Activated T-cell treated with anti-CD3 and anti-CD28 coated beads, Interleukin-2, amount 50 U/mL, for 4 hours (primary cell): ENCODE data around the gene PLEKHF1. TPM values are rescaled to one million over a fixed set of nuclear protein-coding genes. Genes with fewer than 3 reads are reported as not detected.
"Not testable (repeated sequence)": the region's sequence is repeated elsewhere in the genome, so short reads cannot be mapped to it uniquely, and the experiment has no call there.

Experiments used
- ATAC-seq, 2 donors: fragments of 200-7000 bp; cut with Tn5 transposase; one replicate each; pipeline ENCODE4 v1.10.0; 2021
- DNase-seq: peaks from one replicate; pipeline ENCODE4 v3.0.0-alpha.2; 2020
- H3K27me3 Mint-ChIP-seq: one replicate; pipeline ENCODE4 v1.8.0; 2021; ENCODE audit warnings: low read depth, mixed read lengths
- H3K36me3 Mint-ChIP-seq: one replicate; pipeline ENCODE4 v1.8.0; 2022; ENCODE audit warnings: mixed read lengths; ENCODE audit not compliant: insufficient read depth
- H3K4me1 Mint-ChIP-seq: one replicate; pipeline ENCODE4 v1.8.0; 2021; ENCODE audit warnings: low read depth, mixed read lengths
- H3K4me3 Mint-ChIP-seq: one replicate; pipeline ENCODE4 v1.8.0; 2021; ENCODE audit warnings: mild to moderate bottlenecking, moderate library complexity, mixed read lengths
- H3K9me3 Mint-ChIP-seq: one replicate; pipeline ENCODE4 v1.8.0; 2021; ENCODE audit warnings: mixed read lengths
- total RNA-seq, 3 donors: library from RNA; stranded (reverse); gene quantifications; one replicate each; pipeline ENCODE4 v1.2.1, GENCODE V29; 2021

PLEKHF1 gene
- total RNA-seq, 3 donors from 2014 or later = 16.2 to 20.1 (median 18.4) TPM

GRCh38 chr19:29665826-29666577 lies 741 bp downstream of the PLEKHF1 start:
- no peaks in the 10 kb centered on the region for H3K9me3 Mint-ChIP-seq
- H3K27me3 Mint-ChIP-seq = no peaks in the 10 kb centered on the region
- H3K36me3 Mint-ChIP-seq = peaks cover 2% of the 10 kb centered on the region
- DNase-seq (no peak), ATAC-seq (peak; percentile 4 to 11)
- peak overlapping the region; percentile 84 for H3K4me3 Mint-ChIP-seq
- peaks cover 65% of the 10 kb centered on the region for H3K4me1 Mint-ChIP-seq

GRCh38 chr19:29666578-29667386 lies 1.5 kb downstream of the PLEKHF1 start:
- no peak for ATAC-seq
- Mint-ChIP-seq H3K27me3 (no peaks in the 10 kb centered on the region), H3K4me1 (peaks cover 68% of the 10 kb centered on the region), H3K36me3 (peaks cover 9% of the 10 kb centered on the region), H3K4me3 (peak overlapping the region; percentile 84), H3K9me3 (no peaks in the 10 kb centered on the region)
- DNase-seq = no peak

GRCh38 chr19:29667387-29667783 lies 2.1 kb downstream of the PLEKHF1 start:
- DNase-seq (no peak), ATAC-seq (no peak)
- Mint-ChIP-seq H3K4me1 (peaks cover 69% of the 10 kb centered on the region), H3K36me3 (peaks cover 11% of the 10 kb centered on the region), H3K27me3 (no peaks in the 10 kb centered on the region), H3K4me3 (peak overlapping the region; percentile 84), H3K9me3 (no peaks in the 10 kb centered on the region)

GRCh38 chr19:29667901-29668341 lies 2.7 kb downstream of the PLEKHF1 start:
- peak; percentile 44 for DNase-seq
- Mint-ChIP-seq H3K27me3 (no peaks in the 10 kb centered on the region), H3K36me3 (peaks cover 14% of the 10 kb centered on the region), H3K9me3 (no peaks in the 10 kb centered on the region), H3K4me1 (peaks cover 69% of the 10 kb centered on the region), H3K4me3 (peak overlapping the region; percentile 84)
- peak; percentile 11 to 13 for ATAC-seq

- no peaks in the 10 kb centered on the region for H3K9me3 Mint-ChIP-seq
- no peaks in the 10 kb centered on the region for H3K27me3 Mint-ChIP-seq
- H3K36me3 Mint-ChIP-seq = peaks cover 15% of the 10 kb centered on the region
- DNase-seq = no peak
- peaks cover 74% of the 10 kb centered on the region for H3K4me1 Mint-ChIP-seq
- peak overlapping the region; percentile 84 for H3K4me3 Mint-ChIP-seq
- ATAC-seq = no peak
These were observed 3.7 kb downstream of the PLEKHF1 start for GRCh38 chr19:29668746-29669609.

GRCh38 chr19:29670255-29670654 lies 5.0 kb downstream of the PLEKHF1 start:
- no peaks in the 10 kb centered on the region for H3K9me3 Mint-ChIP-seq
- ATAC-seq (no peak), DNase-seq (no peak)
- no peaks in the 10 kb centered on the region for H3K27me3 Mint-ChIP-seq
- no peak overlapping the region for H3K4me3 Mint-ChIP-seq
- peaks cover 15% of the 10 kb centered on the region for H3K36me3 Mint-ChIP-seq
- peaks cover 80% of the 10 kb centered on the region for H3K4me1 Mint-ChIP-seq

- Mint-ChIP-seq H3K4me1 (peaks cover 87% of the 10 kb centered on the region), H3K4me3 (peak overlapping the region; percentile 66), H3K36me3 (peaks cover 18% of the 10 kb centered on the region)
- DNase-seq, ATAC-seq, H3K27me3 Mint-ChIP-seq, H3K9me3 Mint-ChIP-seq: not testable (repeated sequence)
These were observed 5.7 kb downstream of the PLEKHF1 start for GRCh38 chr19:29671026-29671392.

GRCh38 chr19:29671393-29672160 lies 6.3 kb downstream of the PLEKHF1 start:
- Mint-ChIP-seq H3K36me3 (peaks cover 19% of the 10 kb centered on the region), H3K27me3 (no peaks in the 10 kb centered on the region), H3K9me3 (no peaks in the 10 kb centered on the region), H3K4me1 (peaks cover 93% of the 10 kb centered on the region), H3K4me3 (peak overlapping the region; percentile 66)
- DNase-seq (peak; percentile 86), ATAC-seq (peak; percentile 64 to 66)

- no peak for DNase-seq
- H3K4me3 Mint-ChIP-seq = peak overlapping the region; percentile 71
- no peaks in the 10 kb centered on the region for H3K27me3 Mint-ChIP-seq
- peaks cover 23% of the 10 kb centered on the region for H3K36me3 Mint-ChIP-seq
- no peak for ATAC-seq
- no peaks in the 10 kb centered on the region for H3K9me3 Mint-ChIP-seq
- peaks cover 94% of the 10 kb centered on the region for H3K4me1 Mint-ChIP-seq
These were observed 7.2 kb downstream of the PLEKHF1 start for GRCh38 chr19:29672319-29672932.

- Mint-ChIP-seq H3K36me3 (peaks cover 23% of the 10 kb centered on the region), H3K4me1 (peaks cover 93% of the 10 kb centered on the region), H3K4me3 (peak overlapping the region; percentile 71), H3K9me3 (no peaks in the 10 kb centered on the region), H3K27me3 (no peaks in the 10 kb centered on the region)
- DNase-seq (peak; percentile 83), ATAC-seq (peak; percentile 84 to 86)
These were observed 7.7 kb downstream of the PLEKHF1 start for GRCh38 chr19:29672933-29673336.

GRCh38 chr19:29673451-29674371 lies 8.4 kb downstream of the PLEKHF1 start:
- Mint-ChIP-seq H3K4me1 (peaks cover 93% of the 10 kb centered on the region), H3K27me3 (no peaks in the 10 kb centered on the region), H3K4me3 (peak overlapping the region; percentile 71), H3K9me3 (no peaks in the 10 kb centered on the region), H3K36me3 (peaks cover 23% of the 10 kb centered on the region)
- ATAC-seq = peak in 1 of 2 donors; percentile 1
- DNase-seq = no peak

- Mint-ChIP-seq H3K36me3 (peaks cover 23% of the 10 kb centered on the region), H3K27me3 (no peaks in the 10 kb centered on the region), H3K4me3 (no peak overlapping the region), H3K9me3 (no peaks in the 10 kb centered on the region), H3K4me1 (peaks cover 90% of the 10 kb centered on the region)
- no peak for ATAC-seq
- DNase-seq = no peak
These were observed 9.3 kb downstream of the PLEKHF1 start for GRCh38 chr19:29674374-29675119.
